Retina (tissue), 1 donor: ENCODE measurements around the gene MYO5A.
A peak's percentile ranks its signal among the peaks of the same experiment; 100 is the strongest.
"Not testable (repeated sequence)": the region's sequence is repeated elsewhere in the genome, so short reads cannot be mapped to it uniquely, and the experiment has no call there.

Experiments
- DNase-seq: peaks from one replicate; pipeline ENCODE4 v3.0.0-alpha.2; 2016

The MYO5A gene

DNA sequence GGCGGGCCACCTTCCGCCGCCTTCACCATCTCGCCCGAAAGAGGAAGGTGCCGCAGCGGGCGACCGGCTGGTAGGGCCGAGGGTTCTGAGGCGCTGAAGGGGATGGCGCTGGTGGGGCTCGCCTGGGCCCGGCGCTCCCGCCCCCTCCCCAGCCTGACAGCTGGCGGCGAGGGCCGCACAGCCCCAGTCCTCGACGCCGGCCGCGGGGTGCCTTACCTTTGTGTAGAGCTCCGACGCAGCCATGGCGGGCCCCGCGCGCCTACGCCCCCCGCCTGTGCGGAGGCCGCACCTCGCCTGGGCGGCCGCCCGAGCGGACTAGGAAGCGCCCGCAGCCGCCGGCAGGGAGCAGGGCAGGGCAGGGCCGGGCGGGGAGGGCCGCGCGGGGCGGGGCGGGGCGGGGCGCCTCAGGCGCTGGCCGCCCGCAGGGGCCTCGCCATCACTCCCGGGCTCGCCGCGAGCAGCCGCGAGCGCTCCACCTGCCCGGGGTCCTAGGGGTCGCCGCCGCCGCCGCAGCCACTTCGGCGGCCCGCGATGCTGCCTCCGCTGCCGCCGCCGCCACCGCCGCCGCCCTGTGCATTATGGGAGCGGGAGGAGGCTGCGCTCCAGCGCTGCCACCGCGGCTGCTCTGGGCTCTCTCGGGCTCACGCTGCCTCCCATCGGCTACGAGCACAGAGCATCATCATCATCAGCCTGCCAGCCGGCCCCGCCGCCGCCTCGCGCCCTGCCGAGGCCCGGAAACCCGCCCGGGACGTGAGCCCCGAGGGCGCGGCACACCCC is at the start of gene MYO5A:
TSS of gene MYO5A (minus strand) at position 317 of the 777 bp plus-strand sequence. CDS start at position 243, 74 bp downstream.
- peak; percentile 91 for DNase-seq

DNA sequence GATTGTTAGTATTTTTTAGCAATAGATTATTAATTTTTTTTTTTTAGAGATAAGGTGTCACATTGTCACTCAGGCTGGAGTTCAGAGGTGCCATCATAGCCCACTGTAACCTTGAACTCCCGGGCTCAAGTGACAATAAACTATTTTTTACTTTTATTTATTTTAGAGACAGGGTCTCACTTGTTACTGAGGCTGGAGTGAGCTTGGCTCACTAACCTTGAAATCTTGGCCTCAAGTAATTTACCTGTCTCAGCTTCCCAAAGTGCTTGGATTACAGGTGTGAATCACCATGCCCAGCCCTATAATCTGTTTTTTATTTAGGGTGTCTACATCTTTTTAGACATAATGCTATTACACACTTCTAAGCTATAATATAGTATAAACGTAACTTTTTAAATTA is 48.0 kb upstream of the MYO5A start:
- no peak for DNase-seq

GRCh38 chr15:52575573-52575972 is 46.9 kb upstream of the MYO5A start:
- DNase-seq = not testable (repeated sequence)

DNA sequence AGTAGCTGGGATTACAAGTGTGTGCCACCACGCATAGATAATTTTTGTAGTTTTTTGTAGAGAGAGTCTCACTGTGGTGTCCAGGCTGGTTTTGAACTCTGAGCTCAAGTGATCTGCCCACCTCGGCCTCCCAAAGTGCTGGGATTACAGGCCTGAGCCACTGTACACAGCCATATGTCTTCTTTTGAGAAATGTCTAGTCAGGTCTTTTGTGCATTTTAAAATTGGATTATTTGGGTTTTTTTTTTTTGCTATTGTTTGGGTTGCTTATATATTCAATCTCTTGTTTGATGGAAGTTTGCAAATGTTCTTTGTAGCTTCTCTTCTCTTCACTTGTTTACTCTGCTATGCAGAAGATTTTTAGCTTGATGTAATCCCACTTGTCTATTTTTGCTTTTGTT is 46.4 kb upstream of the MYO5A start:
- DNase-seq = no peak

DNA sequence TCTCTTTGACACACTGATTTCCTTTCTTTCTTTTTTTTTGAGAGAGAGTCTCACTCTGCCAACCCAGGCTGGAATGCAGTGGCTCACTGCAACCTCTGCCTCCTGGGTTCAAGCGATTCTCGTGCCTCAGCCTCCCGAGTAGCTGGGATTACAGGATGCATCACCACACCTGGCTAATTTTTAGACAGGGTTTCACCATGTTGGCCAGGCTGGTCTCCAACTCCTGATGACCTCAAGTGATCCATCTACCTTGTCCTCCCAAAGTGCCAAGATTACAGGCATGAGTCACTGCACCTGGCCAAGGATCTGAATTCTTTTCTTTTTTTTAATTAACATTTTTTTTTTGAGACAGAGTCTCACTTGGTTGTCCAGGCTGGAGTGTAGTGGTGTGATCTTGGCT is 45.9 kb upstream of the MYO5A start:
- not testable (repeated sequence) for DNase-seq

- peak; percentile 96 for DNase-seq
Measured at GRCh38 chr15:52568601-52569585, 40.2 kb upstream of the MYO5A start, which contains the start of gene ARPP19. Gene ARPP19 (minus strand): TSS chr15:52569030. CDS start chr15:52568892, 138 bp downstream.

- DNase-seq = no peak
Measured at GRCh38 chr15:52567871-52568600, 39.4 kb upstream of the MYO5A start.

DNA sequence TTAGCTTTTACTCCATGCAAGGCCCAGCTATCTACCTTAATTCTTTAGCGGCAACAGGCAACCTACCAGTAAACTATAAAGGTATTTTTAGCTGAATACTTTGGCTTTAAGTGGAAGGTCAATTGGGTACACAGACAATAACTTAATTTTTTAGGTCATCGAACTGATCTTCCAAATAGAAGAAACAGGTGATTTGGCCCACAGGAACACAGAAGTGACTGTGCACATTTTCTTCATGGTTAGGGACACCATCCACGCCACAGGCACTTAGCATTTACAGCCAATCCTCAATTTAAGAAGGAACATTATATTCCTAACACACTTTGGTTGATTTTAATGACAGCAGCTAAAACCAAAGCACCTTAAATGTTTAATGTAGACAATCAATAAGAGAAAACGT is 38.2 kb upstream of the MYO5A start:
- no peak for DNase-seq

DNA sequence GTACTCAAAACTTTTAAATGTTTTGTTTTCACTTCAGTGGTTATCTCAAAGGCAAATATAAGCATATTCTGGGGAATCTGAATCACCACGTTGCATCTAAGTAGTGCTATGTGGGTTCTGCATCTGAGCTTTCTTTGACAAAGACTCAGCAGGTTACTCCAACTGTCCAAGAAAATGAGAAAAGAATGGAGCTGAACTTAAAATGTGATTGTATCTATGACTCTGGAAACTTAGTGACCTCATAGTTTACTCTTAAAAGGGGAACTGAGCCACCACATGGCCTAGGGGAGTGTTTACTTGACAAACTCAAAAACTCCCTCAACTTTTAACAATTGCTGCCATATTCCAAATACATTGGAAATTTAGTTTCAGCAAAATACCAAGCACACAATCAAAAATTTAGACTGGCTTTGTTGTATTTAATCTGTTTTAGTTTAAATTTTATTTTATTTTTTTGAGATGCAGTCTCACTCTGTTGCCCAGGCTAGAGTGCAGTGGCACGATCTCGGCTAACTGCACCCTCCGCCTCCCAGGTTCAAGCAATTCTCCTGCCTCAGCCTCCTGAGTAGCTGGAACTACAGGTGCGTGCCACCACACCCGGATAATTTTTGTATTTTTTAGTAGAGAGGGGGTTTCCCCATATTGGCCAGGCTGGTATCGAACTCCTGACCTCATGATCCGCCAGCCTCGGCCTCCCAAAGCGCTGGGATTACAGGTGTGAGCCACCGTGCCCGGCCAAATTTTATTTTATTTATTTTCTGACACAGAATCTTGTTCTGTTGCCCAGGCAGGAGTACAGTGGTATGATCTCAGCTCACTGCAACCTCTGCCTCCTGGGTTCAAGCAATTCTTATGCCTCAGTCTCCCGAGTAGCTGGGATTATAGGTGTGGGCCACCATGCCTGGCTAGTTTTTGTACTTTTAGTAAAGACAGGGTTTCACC is 37.0 kb upstream of the MYO5A start:
- DNase-seq = not testable (repeated sequence)

DNA sequence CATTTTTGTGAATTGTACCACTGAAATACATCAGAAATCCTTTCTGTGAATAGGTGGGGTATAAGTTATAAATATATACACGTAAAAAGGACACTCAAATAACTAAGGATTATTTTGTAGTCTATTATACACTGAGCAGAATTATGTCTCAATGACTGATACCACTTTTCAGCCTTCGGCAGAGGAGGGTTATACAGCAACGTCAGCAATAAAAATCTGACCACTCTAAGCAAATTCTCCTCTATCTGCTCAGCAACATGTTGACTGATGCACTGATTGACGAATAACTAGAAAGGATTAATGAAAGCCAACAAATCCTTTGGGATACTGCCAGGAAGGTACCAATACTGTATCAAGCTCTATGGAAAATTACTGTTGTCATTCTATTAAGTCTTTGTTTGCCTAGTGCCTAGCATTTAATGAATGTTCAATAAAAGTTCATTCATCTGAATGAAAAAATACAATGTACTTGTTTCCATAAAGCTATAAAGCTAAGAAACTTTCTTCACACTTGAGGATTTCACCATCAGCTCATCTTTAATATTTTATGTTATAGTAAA is 34.9 kb upstream of the MYO5A start:
- DNase-seq = no peak

DNA sequence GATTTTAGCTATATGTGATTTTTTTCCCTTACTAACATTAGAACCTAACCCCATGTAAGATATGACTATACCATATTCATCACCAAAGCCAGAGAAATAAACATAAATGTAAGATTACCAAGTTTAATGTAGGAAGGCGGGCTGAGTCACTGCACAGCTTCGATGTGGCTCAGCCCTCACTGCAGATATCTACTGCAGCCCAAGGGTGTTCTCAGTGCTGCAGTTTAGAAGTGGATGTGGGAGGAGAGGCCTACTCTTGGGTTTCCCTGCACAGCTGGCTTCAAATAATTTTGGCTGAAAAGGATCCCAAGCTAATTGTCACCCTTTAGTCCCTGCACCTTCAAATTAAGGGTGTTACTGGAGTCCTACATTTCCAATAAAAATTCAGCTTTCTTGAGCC is 30.9 kb upstream of the MYO5A start:
- DNase-seq = no peak

GRCh38 chr15:52559022-52559421 is 30.3 kb upstream of the MYO5A start:
- DNase-seq = no peak

DNA sequence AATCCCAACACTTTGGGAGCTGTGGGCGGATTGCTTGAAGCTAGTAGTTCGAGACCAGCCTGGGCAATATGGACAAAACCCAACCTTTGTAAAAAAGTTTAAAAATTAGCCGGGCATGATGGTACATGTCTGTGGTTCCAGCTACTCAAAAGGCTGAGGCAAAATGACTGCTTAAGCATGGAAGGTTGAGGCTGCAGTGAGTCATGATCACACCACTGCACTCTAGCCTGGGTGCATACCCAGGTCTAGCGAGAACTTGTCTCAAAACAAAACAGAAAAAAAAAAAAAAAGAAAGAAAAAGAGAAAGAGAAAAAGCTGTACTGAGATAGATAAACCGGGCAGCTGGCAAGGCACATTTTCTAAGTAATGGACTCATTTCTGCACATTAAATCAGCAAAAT is 29.5 kb upstream of the MYO5A start:
- DNase-seq = no peak

DNA sequence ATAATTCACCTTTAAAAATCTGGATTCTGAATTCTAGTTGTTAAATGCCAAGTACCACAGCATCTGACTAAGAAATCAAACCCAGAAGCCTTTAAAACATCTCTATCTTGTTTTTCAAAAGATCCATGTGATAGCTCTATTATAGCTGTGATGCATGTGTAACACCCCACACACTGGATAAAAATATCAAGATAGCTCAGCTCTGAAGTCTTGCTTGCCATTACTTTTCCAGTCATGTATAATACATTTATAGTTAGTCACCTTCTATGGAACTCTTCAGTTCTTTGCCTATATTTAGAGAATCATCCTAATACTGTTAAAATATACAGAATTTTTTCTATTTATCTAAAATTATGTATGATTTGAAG is 28.6 kb upstream of the MYO5A start:
- DNase-seq = no peak

GRCh38 chr15:52556524-52557273 is 28.0 kb upstream of the MYO5A start:
- no peak for DNase-seq

DNA sequence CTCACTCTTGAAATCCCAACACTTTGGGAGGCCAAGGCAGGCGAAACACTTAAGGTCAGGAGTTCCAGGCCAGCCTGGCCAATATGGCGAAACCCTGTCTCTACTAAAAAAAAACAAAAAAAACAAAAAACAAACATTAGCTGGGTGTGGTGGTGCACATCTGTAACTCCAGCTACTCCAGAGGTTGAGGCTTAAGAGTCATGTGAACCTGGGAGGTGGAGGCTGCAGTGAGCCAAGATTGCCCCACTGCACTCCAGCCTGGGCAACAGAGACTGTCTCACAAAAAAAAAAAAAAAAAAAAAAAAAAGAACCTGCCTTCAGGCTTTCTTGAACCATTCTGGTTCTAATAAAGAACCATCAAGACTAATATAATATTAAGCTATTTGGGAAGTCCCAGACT is 23.6 kb upstream of the MYO5A start:
- no peak for DNase-seq

GRCh38 chr15:52551762-52552161 is 23.1 kb upstream of the MYO5A start:
- no peak for DNase-seq

GRCh38 chr15:52551186-52551585 is 22.5 kb upstream of the MYO5A start:
- not testable (repeated sequence) for DNase-seq

DNA sequence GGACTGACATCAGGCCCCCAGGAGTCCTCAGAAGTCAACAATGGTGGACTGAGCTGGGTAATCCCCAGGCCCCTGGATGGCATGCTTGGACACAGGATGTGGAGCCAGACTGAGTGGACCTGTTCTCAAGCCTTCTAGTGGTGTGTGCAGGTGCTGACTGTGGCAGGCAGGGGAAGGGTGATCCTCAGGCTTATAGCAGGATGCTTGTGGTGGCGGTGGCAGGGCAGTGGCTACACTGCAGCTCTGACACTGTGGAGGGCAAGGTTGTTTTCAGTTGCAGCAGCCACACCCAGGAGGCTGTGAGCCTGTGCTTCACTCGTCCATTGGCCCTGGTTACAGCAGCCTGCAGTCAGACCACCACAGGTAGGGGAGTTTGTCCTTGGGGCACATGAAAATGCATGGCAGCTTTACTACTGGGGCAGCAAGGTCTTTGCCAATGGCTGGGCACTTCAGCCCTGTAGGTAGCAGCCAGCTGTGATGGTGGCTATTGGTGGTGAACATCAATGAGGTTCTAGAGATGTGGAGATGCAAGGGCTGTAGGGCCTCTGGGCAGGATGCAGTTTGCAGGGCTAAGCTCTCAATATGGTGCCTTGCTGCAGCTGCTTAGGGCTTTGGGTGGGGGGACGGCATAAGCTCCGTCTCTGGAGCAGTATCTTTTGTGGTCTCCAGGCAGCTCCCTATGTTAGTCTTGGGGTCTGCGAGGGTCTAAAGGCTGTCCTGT is 17.5 kb upstream of the MYO5A start:
- DNase-seq = no peak
